Measurements from ENCODE around the gene COL8A1.

DNA sequence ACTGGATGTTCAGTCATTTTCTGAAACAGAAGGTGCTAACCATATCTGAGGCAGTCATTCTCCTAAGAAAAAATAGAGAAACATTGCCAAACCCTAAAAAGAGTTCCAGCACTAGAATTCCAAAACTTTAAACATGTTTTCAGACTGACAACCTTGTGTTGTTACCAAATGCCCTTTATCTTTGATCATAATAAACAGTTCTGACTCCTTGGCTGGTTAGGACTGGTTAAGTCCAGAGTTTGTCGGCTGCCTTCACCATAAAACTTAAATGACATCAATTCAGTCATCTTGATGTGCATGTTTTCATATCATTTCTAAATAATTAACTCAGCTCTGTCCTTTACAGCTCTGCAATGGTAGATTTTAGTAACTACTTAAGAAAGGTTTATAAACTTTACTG lies 68.0 kb downstream of the COL8A1 start:
- TF ChIP-seq POLR2A (IDR thresholded peaks at IDR 0.05; ENCODE audit: low read length): no peak
- no peak for TF ChIP-seq GATA1 (IDR thresholded peaks at IDR 0.05; ENCODE audit: low read depth, low read length)
